Liver (tissue), 3 donors: ENCODE measurements around the gene RAPGEF1.

ENCODE experiments used
- GABPA ChIP-seq, 2 donors: IDR thresholded peaks in 1 of 2; conservative IDR thresholded peaks in 1 of 2; 2 replicates each; pipeline ENCODE4 v1.6.1; 2016; ENCODE audit warnings: antibody characterized with exemption in 2 of 2, mild to moderate bottlenecking in 1 of 2, moderate library complexity in 1 of 2
- TF ChIP-seq, protein P1 (sequence below): fragments of 150-350 bp; IDR thresholded peaks from 2 replicates; pipeline ENCODE4 v1.5.1; 2017; ENCODE audit warnings: improper control_type of control experiment, low read depth, low read length; ENCODE audit not compliant: missing input control
- donor health status: healthy.
- donor health status: healthy.

DNA sequence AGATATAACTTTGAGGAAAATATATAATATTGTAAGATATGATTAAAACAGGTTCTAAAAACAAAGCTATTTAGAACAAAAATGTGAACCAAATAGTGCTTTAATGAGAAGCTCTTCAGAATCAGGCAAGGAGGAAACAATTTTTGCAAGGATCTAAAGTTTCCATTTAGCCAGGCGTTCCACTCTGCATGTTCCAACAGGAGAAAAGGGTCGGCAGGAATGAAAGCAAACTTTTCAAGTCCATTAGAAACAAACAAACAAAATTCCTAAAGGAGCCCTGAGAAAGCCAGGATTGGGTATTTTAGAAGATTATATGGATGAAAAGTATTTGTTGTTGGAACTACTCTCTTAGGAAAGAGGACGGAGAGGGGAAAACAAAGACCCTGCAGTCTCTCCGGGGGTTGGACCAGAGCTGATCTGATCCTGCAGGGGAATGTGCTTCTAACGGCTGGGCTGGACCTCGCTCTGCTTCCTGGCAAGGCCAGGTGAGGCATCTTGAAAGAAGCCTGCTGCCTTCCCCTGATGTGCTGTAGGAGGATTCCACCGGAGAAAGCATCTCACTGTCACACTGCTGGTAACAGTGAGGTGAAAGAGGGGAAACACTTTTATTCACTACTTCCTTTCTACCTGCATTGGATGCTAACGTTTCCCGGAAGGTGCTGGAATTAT, 100.0 kb downstream of the RAPGEF1 start:
- TF ChIP-seq GABPA (IDR thresholded peaks at IDR 0.05 in 1 of 2, conservative IDR thresholded peaks at IDR 0.05 in 1 of 2) = no peak
- TF ChIP-seq, protein P1, sequence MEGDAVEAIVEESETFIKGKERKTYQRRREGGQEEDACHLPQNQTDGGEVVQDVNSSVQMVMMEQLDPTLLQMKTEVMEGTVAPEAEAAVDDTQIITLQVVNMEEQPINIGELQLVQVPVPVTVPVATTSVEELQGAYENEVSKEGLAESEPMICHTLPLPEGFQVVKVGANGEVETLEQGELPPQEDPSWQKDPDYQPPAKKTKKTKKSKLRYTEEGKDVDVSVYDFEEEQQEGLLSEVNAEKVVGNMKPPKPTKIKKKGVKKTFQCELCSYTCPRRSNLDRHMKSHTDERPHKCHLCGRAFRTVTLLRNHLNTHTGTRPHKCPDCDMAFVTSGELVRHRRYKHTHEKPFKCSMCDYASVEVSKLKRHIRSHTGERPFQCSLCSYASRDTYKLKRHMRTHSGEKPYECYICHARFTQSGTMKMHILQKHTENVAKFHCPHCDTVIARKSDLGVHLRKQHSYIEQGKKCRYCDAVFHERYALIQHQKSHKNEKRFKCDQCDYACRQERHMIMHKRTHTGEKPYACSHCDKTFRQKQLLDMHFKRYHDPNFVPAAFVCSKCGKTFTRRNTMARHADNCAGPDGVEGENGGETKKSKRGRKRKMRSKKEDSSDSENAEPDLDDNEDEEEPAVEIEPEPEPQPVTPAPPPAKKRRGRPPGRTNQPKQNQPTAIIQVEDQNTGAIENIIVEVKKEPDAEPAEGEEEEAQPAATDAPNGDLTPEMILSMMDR = no peak
